MM.1S (cell line): ENCODE results near the gene VRK3.

Experiments used
- DNase-seq: peaks from one replicate; pipeline ENCODE4 v3.0.0-alpha.2; 2015
- H2AFZ ChIP-seq: fragments of 300-600 bp; sonication (generic); 2 replicates; pipeline ENCODE4 v1.6.0; 2016; ENCODE audit warnings: antibody characterized with exemption, low read length
- H3F3A ChIP-seq: fragments of 300-600 bp; sonication (generic); 2 replicates; pipeline ENCODE4 v1.6.1; 2016; ENCODE audit warnings: mild to moderate bottlenecking, antibody characterized with exemption, low read length, moderate library complexity, mixed read lengths; ENCODE audit not compliant: insufficient read depth
- H3K27ac ChIP-seq: fragments of 300-600 bp; sonication (generic); 2 replicates; pipeline ENCODE4 v1.5.1; 2016; ENCODE audit warnings: mild to moderate bottlenecking, low read length
- H3K27me3 ChIP-seq: fragments of 300-600 bp; sonication (generic); replicated peaks from 2 replicates; pipeline ENCODE4 v1.6.0; 2016; ENCODE audit warnings: low read length; ENCODE audit not compliant: insufficient read depth
- H3K36me3 ChIP-seq: fragments of 300-600 bp; sonication (generic); replicated peaks from 2 replicates; pipeline ENCODE4 v1.6.1; 2016; ENCODE audit warnings: mild to moderate bottlenecking, low read length, mixed read lengths; ENCODE audit not compliant: insufficient read depth
- H3K4me1 ChIP-seq: fragments of 300-600 bp; sonication (generic); 2 replicates; pipeline ENCODE4 v1.6.1; 2016; ENCODE audit warnings: low read length, mixed read lengths
- H3K4me2 ChIP-seq: fragments of 300-600 bp; sonication (generic); 2 replicates; pipeline ENCODE4 v1.6.0; 2016; ENCODE audit warnings: low read depth, low read length
- H3K4me3 ChIP-seq: fragments of 300-600 bp; sonication (generic); 2 replicates; pipeline ENCODE4 v1.5.1; 2016; ENCODE audit warnings: low read length, mixed read lengths
- H3K79me2 ChIP-seq: fragments of 300-600 bp; sonication (generic); 2 replicates; pipeline ENCODE4 v1.6.1; 2016; ENCODE audit warnings: mixed run types, low read length, mixed read lengths
- H3K9ac ChIP-seq: fragments of 300-600 bp; sonication (generic); 2 replicates; pipeline ENCODE4 v1.6.1; 2016; ENCODE audit warnings: low read length, mixed read lengths
- H3K9me2 ChIP-seq: fragments of 300-600 bp; sonication (generic); replicated peaks from 2 replicates; pipeline ENCODE4 v1.6.1; 2016; ENCODE audit warnings: mild to moderate bottlenecking, low read length, mixed read lengths; ENCODE audit not compliant: insufficient read depth
- H3K9me3 ChIP-seq: fragments of 300-600 bp; sonication (generic); replicated peaks from 2 replicates; pipeline ENCODE4 v1.6.1; 2016; ENCODE audit warnings: mild to moderate bottlenecking, low read length, mixed read lengths; ENCODE audit not compliant: insufficient read depth
- H4K20me1 ChIP-seq: fragments of 300-600 bp; sonication (generic); 2 replicates; pipeline ENCODE4 v1.6.1; 2016; ENCODE audit warnings: mild to moderate bottlenecking, low read length, moderate library complexity, mixed read lengths; ENCODE audit not compliant: insufficient read depth
- EZH2 ChIP-seq: fragments of 300-600 bp; sonication (generic); optimal IDR thresholded peaks from 2 replicates; pipeline ENCODE3; 2017; ENCODE audit warnings: low read depth, mild to moderate bottlenecking, antibody characterized with exemption, low read length, mixed read lengths
- EZH2phosphoT487 ChIP-seq: fragments of 300-600 bp; sonication (generic); IDR thresholded peaks from 2 replicates; pipeline ENCODE4 v1.6.1; 2018; ENCODE audit warnings: antibody characterized with exemption, low read length
- TF ChIP-seq, protein P1 (sequence below): fragments of 300-600 bp; sonication (generic); IDR thresholded peaks from 2 replicates; pipeline ENCODE4 v1.5.1; 2016; ENCODE audit warnings: antibody characterized with exemption, low read length, mixed read lengths

The VRK3 gene

DNA sequence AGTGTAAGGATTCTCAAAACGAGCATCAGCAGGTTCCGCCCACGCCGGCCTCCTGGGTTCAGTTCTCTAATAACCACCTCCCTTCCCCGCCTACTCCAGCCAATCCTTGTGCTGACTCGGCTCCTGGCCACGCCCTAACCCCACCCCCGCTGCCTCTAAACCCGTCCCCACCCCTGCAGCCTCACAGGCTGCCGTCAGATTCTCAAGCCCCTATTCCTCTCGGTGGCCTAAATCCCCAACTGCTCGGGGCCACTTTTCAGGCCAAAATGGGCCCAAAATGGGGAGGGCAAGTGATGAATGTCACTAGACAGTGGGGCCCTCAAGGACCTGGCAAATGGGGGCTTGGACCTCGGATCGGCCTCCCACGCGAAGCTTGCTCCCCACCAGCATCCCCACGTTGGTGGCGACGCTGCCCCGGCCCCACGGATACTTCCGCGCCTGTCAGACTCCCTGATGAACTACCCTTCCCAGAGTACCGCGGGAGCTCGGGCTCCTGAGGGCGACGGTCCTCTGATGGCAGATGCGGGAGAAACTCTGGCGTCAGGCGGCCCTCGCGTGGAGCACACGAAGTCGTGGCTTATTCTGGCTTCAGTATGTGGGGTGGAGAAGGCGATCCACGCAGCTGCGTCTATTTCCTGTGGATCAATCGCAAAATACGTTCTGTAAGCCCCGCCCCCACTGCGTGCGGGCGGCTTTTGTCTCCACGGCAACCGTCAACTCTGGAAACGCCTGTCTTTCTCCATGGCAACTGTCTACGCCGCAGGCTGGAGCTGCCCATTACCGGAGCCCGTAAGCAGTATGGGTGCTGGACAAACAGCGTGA, 25.4 kb upstream of the VRK3 start:
- peaks cover 6% of the 10 kb centered on the region; the same call in 1 of the 2 replicates for H3K27me3 ChIP-seq
- TF ChIP-seq EZH2phosphoT487 (no peak), EZH2 (no peak)
- TF ChIP-seq, protein P1, sequence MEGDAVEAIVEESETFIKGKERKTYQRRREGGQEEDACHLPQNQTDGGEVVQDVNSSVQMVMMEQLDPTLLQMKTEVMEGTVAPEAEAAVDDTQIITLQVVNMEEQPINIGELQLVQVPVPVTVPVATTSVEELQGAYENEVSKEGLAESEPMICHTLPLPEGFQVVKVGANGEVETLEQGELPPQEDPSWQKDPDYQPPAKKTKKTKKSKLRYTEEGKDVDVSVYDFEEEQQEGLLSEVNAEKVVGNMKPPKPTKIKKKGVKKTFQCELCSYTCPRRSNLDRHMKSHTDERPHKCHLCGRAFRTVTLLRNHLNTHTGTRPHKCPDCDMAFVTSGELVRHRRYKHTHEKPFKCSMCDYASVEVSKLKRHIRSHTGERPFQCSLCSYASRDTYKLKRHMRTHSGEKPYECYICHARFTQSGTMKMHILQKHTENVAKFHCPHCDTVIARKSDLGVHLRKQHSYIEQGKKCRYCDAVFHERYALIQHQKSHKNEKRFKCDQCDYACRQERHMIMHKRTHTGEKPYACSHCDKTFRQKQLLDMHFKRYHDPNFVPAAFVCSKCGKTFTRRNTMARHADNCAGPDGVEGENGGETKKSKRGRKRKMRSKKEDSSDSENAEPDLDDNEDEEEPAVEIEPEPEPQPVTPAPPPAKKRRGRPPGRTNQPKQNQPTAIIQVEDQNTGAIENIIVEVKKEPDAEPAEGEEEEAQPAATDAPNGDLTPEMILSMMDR, result no peak
- no peak overlapping the region for H3K4me3 ChIP-seq
- no peaks in the 10 kb centered on the region for H3K79me2 ChIP-seq
- no peak overlapping the region for H3K4me2 ChIP-seq
- H3K27ac ChIP-seq, result no peak overlapping the region
- no peaks in the 10 kb centered on the region for H3K9me2 ChIP-seq
- no peak overlapping the region for H3K9ac ChIP-seq
- no peak overlapping the region for H2AFZ ChIP-seq
- no peak for DNase-seq
- H3F3A ChIP-seq, result no peaks in the 10 kb centered on the region
- H3K36me3 ChIP-seq, result peaks cover 5% of the 10 kb centered on the region; the same call in 1 of the 2 replicates
- H3K9me3 ChIP-seq, result no peaks in the 10 kb centered on the region
- no peaks in the 10 kb centered on the region for H3K4me1 ChIP-seq
- no peaks in the 10 kb centered on the region for H4K20me1 ChIP-seq

- H3K9me3 ChIP-seq, result no peaks in the 10 kb centered on the region
- H3K4me1 ChIP-seq, result no peaks in the 10 kb centered on the region
- H3K36me3 ChIP-seq, result peaks cover 18% of the 10 kb centered on the region
These were observed 22.5 kb upstream of the VRK3 start for GRCh38 chr19:50047671-50048070.

DNA sequence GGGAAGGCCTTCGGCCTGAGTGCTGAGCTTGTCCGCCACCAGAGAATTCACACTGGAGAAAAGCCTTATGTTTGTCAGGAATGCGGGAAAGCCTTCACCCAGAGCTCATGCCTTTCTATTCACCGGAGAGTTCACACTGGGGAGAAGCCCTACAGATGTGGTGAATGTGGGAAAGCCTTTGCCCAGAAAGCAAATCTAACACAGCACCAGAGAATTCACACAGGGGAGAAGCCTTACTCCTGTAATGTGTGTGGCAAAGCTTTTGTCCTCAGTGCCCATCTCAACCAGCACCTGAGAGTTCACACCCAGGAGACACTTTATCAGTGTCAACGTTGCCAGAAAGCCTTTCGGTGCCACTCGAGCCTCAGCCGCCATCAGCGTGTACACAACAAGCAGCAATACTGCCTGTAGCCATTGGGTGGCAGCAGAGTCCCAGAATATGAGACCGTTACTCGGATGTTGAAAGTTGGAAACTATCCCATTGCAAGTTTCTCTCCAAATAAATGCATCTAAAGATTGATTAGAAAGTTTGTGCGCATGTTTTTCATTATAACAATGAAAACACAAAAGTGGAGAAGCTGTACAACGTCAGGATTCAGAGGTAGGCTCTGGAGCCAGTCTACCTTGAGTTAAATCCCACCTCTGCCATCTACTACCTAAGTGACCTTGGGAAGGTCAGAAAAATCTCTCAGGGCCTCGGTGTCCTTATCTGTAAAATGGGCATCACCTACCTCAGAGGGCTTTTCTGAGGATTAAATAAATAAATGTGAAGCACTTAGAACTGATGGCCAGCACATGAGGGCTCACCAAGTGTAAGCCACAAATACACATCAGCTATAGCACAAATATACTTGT, 21.7 kb upstream of the VRK3 start:
- Histone ChIP-seq H3F3A (no peaks in the 10 kb centered on the region), H3K27me3 (no peaks in the 10 kb centered on the region), H3K9me3 (no peaks in the 10 kb centered on the region), H3K36me3 (peaks cover 25% of the 10 kb centered on the region), H2AFZ (no peak overlapping the region), H4K20me1 (no peaks in the 10 kb centered on the region), H3K4me1 (no peaks in the 10 kb centered on the region), H3K4me2 (no peak overlapping the region), H3K79me2 (no peaks in the 10 kb centered on the region), H3K9me2 (no peaks in the 10 kb centered on the region), H3K9ac (no peak overlapping the region), H3K4me3 (no peak overlapping the region), H3K27ac (no peak overlapping the region)
- no peak for DNase-seq
- no peak for TF ChIP-seq EZH2
- TF ChIP-seq, protein P1, result peak; percentile 56

More at GRCh38 chr19:50047671-50048070, 22.5 kb upstream of the VRK3 start:
- H2AFZ ChIP-seq, result no peak overlapping the region
- no peak for DNase-seq
- no peaks in the 10 kb centered on the region for H3K79me2 ChIP-seq
- H3K27ac ChIP-seq, result no peak overlapping the region
- no peak overlapping the region for H3K9ac ChIP-seq
- no peaks in the 10 kb centered on the region for H3F3A ChIP-seq
- H4K20me1 ChIP-seq, result no peaks in the 10 kb centered on the region
- H3K4me2 ChIP-seq, result no peak overlapping the region
- no peaks in the 10 kb centered on the region for H3K9me2 ChIP-seq
- TF ChIP-seq, protein P1, result no peak
- TF ChIP-seq EZH2 (no peak), EZH2phosphoT487 (no peak)
- H3K27me3 ChIP-seq, result no peaks in the 10 kb centered on the region
- no peak overlapping the region for H3K4me3 ChIP-seq
